ENCODE results near the gene CCDC57.

Gene CCDC57

GRCh38 chr17:82245134-82246039, 32.7 kb upstream of the CCDC57 start:
- no peaks in the 10 kb centered on the region for H3K9me3 ChIP-seq (ENCODE audit: control insufficient read depth, low read length)
- H3K4me1 ChIP-seq (ENCODE audit: control insufficient read depth, insufficient read depth, low read length, poor library complexity, severe bottlenecking) = peaks cover 35% of the 10 kb centered on the region
- WGBS, 2 experiments (ENCODE audit: insufficient coverage in 2 of 2) = 96 to 97% methylated on average over 39 to 47 of the region's 47 CpGs
- peaks cover 86% of the 10 kb centered on the region for H3K36me3 ChIP-seq (ENCODE audit: control insufficient read depth, insufficient read depth, low read length)
- H3K27ac ChIP-seq (ENCODE audit: low read depth, low read length, severe bottlenecking) = no peak overlapping the region
- no peak overlapping the region for H3K4me3 ChIP-seq (ENCODE audit: extremely low read depth, insufficient read depth, low read length, poor library complexity, severe bottlenecking)

- Histone ChIP-seq H3K4me1 (ENCODE audit: control insufficient read depth, insufficient read depth, low read length, poor library complexity, severe bottlenecking) (peaks cover 35% of the 10 kb centered on the region), H3K36me3 (ENCODE audit: control insufficient read depth, insufficient read depth, low read length) (peaks cover 86% of the 10 kb centered on the region), H3K4me3 (ENCODE audit: extremely low read depth, insufficient read depth, low read length, poor library complexity, severe bottlenecking) (no peak overlapping the region), H3K27ac (ENCODE audit: low read depth, low read length, severe bottlenecking) (no peak overlapping the region), H3K9me3 (ENCODE audit: control insufficient read depth, low read length) (no peaks in the 10 kb centered on the region)
- WGBS, 2 experiments (ENCODE audit: insufficient coverage in 2 of 2) = 93 to 94% methylated on average over 39 of the region's 39 CpGs
Measured at GRCh38 chr17:82244413-82245133, 31.9 kb upstream of the CCDC57 start.

DNA sequence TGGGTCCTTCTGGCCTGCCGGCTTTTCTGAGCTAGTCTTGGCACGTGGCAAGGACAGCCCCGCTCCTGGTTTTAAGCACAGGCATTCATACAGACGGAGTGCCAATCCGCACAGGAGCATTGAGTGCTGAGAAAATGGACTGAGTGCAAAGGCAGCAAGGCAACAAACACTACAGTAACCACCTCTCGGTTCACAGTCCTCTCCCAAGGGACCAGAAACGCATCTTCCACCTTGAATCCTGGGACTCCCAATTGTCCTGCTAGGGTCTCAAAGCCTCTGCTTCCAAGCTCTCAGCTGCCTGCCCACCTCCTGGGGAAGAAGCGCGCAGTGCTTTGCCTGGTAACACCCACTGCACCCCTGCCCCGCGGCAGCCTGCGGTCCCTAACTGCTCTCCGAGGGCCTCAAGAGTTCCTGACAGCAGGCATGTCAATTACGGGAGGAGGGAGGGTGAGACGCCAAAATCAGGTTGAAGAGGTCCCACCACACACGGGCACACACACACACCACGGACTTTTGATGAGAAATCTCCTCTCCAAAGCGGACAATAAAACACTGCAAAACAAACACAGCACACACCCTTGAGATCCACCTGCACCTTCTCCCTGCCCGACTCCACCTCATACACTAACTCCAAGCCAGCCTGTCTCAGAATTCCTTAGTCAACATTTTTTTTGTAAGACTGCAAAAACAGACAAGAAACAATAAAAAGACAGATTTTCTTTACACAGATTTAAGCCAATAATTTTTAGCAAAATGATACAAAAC, 31.2 kb upstream of the CCDC57 start:
- 97 to 98% methylated on average over 12 to 17 of the region's 19 CpGs for WGBS, 2 experiments (ENCODE audit: insufficient coverage in 2 of 2)
- Histone ChIP-seq H3K36me3 (ENCODE audit: control insufficient read depth, insufficient read depth, low read length) (peaks cover 84% of the 10 kb centered on the region), H3K4me1 (ENCODE audit: control insufficient read depth, insufficient read depth, low read length, poor library complexity, severe bottlenecking) (peaks cover 37% of the 10 kb centered on the region), H3K4me3 (ENCODE audit: extremely low read depth, insufficient read depth, low read length, poor library complexity, severe bottlenecking) (no peak overlapping the region), H3K9me3 (ENCODE audit: control insufficient read depth, low read length) (no peaks in the 10 kb centered on the region), H3K27ac (ENCODE audit: low read depth, low read length, severe bottlenecking) (peak overlapping the region; percentile 10)

GRCh38 chr17:82242977-82243647, 30.5 kb upstream of the CCDC57 start:
- Histone ChIP-seq H3K27ac (ENCODE audit: low read depth, low read length, severe bottlenecking) (peak overlapping the region; percentile 29), H3K4me1 (ENCODE audit: control insufficient read depth, insufficient read depth, low read length, poor library complexity, severe bottlenecking) (peaks cover 43% of the 10 kb centered on the region), H3K36me3 (ENCODE audit: control insufficient read depth, insufficient read depth, low read length) (peaks cover 83% of the 10 kb centered on the region), H3K9me3 (ENCODE audit: control insufficient read depth, low read length) (no peaks in the 10 kb centered on the region), H3K4me3 (ENCODE audit: extremely low read depth, insufficient read depth, low read length, poor library complexity, severe bottlenecking) (no peak overlapping the region)
- WGBS, 2 experiments (ENCODE audit: insufficient coverage in 2 of 2) = 96 to 97% methylated on average over 27 of the region's 29 CpGs

DNA sequence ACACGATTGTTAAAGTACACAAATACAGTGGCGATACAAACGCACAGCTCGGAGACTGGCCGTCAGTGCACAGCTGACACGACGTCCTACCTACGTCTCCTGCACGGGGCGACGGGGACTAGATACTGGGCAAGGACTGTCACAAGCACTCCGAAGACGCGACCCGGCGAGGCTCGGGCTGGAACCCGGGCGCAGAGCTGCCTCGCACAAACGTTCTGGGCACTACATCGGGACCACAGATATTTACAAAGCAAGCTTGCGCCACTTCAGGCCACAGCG, 30.0 kb upstream of the CCDC57 start:
- H3K9me3 ChIP-seq (ENCODE audit: control insufficient read depth, low read length) = no peaks in the 10 kb centered on the region
- no peak overlapping the region for H3K4me3 ChIP-seq (ENCODE audit: extremely low read depth, insufficient read depth, low read length, poor library complexity, severe bottlenecking)
- H3K4me1 ChIP-seq (ENCODE audit: control insufficient read depth, insufficient read depth, low read length, poor library complexity, severe bottlenecking) = peaks cover 43% of the 10 kb centered on the region
- 95 to 97% methylated on average over 24 of the region's 24 CpGs for WGBS, 2 experiments (ENCODE audit: insufficient coverage in 2 of 2)
- peaks cover 83% of the 10 kb centered on the region for H3K36me3 ChIP-seq (ENCODE audit: control insufficient read depth, insufficient read depth, low read length)
- H3K27ac ChIP-seq (ENCODE audit: low read depth, low read length, severe bottlenecking) = peak overlapping the region; percentile 62

DNA sequence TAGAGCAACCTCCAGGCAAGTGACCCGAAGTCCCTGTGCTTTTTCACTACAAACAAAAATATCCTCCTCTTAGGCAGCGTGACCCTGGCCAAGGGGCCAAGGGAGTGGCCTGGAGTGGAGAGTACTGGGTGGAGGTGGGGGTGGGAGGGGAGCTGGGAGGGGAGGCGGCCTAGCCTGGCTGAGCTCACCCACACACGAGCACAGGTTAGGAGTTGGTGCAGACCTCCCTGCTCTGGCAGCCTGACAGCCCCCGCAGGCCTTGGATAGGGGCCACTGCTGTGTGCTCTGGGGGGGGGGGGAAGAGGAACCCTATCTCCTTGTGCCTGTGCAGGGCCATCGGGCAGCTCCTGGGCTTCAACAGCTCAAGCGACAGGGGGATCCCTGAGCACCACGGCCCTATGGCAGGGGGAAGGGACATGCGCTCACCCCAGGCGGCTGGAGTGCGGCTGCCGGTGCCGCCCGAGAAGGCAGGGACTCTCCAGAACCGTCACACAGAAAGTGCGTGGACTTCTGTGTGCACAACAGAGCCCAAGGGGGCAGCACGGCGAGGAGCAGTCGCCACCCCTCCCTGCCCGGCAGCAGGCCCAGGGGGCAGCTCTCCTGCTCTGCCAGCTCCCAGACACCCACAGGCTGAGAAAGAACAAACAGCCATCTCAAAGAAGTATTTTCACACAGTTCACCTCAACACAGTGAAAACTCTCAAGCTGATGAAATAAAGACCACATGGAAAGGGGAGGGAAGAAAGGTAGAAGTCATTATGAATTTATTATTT, 29.5 kb upstream of the CCDC57 start:
- H3K36me3 ChIP-seq (ENCODE audit: control insufficient read depth, insufficient read depth, low read length) = peaks cover 79% of the 10 kb centered on the region
- WGBS, 2 experiments (ENCODE audit: insufficient coverage in 2 of 2) = 94 to 95% methylated on average over 8 to 14 of the region's 20 CpGs
- H3K27ac ChIP-seq (ENCODE audit: low read depth, low read length, severe bottlenecking) = peak overlapping the region; percentile 67
- no peaks in the 10 kb centered on the region for H3K9me3 ChIP-seq (ENCODE audit: control insufficient read depth, low read length)
- no peak overlapping the region for H3K4me3 ChIP-seq (ENCODE audit: extremely low read depth, insufficient read depth, low read length, poor library complexity, severe bottlenecking)
- peaks cover 38% of the 10 kb centered on the region for H3K4me1 ChIP-seq (ENCODE audit: control insufficient read depth, insufficient read depth, low read length, poor library complexity, severe bottlenecking)

DNA sequence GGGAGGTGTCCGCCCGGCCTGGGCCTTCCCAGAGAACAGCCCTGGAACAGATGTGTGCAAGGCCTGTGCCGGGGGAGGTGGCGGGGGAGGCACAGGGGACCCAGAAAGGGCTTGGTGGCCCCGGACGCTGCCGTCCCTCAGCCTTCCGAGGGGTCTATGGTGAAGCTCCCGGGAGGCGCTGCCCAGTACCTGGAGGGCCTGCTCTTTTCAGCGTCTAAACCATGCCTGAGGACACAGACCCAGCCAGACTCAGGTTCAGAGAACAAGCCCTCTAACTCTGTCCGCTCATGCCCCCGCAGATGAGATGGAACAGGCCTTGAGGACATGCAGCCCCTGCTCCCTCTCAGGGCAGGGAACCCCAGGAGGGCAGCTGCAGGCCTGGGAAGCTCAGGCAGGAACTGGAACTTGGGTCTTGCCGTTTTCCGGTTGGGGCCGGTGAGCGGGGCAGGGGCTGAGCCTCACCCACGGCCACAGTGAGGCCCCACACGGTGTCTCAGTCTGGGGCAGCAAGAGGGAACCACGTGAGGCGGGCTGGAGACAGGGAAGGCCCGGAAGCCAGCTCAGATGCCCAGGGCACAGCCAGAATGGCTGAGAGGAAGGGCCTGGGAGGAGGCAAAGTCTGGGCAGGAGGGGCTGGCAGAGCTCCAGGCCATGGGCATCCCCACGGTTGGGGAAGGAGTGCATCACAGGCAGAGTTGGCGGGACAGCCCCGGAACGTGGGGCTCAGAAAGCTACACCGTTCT, 28.7 kb upstream of the CCDC57 start:
- H3K36me3 ChIP-seq (ENCODE audit: control insufficient read depth, insufficient read depth, low read length) = peaks cover 79% of the 10 kb centered on the region
- no peak overlapping the region for H3K4me3 ChIP-seq (ENCODE audit: extremely low read depth, insufficient read depth, low read length, poor library complexity, severe bottlenecking)

DNA sequence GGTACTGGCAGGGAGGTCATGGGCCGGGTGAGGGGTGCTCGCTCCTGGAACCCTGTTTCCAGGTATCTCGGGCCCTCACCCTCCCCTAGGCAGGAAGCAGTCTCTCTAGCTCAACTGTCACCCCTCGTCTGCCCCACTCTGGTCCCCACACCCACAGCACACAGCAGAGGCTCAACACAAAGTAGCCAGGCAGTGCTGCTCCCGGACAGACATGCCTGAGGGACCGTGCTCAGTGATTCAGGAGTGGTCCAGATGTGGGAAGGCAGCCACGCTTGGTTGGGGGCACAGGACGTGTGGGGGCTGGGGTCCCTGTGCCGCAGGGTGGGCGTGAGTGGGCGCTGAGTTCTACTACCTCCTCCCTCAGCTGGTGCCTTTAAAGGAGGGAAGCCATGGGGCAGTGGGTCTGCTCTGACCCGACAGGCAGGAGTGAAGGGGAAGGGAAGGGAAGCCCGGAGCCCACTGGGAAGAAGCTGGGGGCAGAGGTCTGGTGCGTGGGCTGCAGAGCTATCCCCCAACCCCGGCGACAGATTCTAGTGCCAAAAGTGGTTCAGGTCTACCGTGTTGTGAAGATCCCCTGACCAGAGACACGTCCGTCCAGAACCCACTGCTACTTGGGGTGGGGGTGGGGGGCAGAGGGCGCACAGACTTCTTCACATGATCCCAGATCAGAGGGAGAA, 28.0 kb upstream of the CCDC57 start:
- H3K4me3 ChIP-seq (ENCODE audit: extremely low read depth, insufficient read depth, low read length, poor library complexity, severe bottlenecking) = no peak overlapping the region
- peaks cover 79% of the 10 kb centered on the region for H3K36me3 ChIP-seq (ENCODE audit: control insufficient read depth, insufficient read depth, low read length)
- H3K4me1 ChIP-seq (ENCODE audit: control insufficient read depth, insufficient read depth, low read length, poor library complexity, severe bottlenecking) = peaks cover 45% of the 10 kb centered on the region
- WGBS, 2 experiments (ENCODE audit: insufficient coverage in 2 of 2) = 95 to 96% methylated on average over 11 to 18 of the region's 20 CpGs
- peak overlapping the region; percentile 67 for H3K27ac ChIP-seq (ENCODE audit: low read depth, low read length, severe bottlenecking)
- no peaks in the 10 kb centered on the region for H3K9me3 ChIP-seq (ENCODE audit: control insufficient read depth, low read length)

More for the DNA sequence above, 28.7 kb upstream of the CCDC57 start:
- peaks cover 38% of the 10 kb centered on the region for H3K4me1 ChIP-seq (ENCODE audit: control insufficient read depth, insufficient read depth, low read length, poor library complexity, severe bottlenecking)
- 94 to 96% methylated on average over 19 to 24 of the region's 27 CpGs for WGBS, 2 experiments (ENCODE audit: insufficient coverage in 2 of 2)
- no peaks in the 10 kb centered on the region for H3K9me3 ChIP-seq (ENCODE audit: control insufficient read depth, low read length)
- H3K27ac ChIP-seq (ENCODE audit: low read depth, low read length, severe bottlenecking) = peak overlapping the region; percentile 67

DNA sequence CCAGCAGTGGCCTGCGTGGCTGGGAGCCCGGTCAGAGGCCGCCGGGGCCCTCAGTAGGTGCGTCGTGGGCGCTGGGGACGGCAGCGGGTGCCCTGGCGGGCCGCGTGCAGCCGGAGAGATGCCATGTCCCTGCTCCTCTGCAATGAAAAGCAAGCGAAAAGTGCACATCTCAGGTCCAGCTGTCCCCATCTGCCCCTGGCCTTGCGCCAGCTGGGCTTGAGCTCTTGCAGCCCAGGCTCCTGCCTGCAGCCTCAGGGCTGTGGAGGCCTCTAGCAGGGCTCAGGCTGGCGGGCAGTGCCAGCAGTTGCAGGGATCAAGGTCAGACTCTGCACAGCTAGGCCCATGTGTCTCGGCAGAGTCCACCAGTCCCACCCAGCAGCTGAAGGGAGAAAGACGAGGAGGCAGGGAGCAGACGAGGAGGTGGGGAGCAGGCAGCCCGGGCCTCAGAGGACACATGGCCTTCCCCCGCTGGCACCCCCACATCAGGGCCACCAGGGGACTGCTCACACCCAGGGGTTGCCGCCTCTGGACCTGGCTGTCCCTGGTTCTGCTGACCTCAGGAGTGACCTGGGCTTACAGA, 27.4 kb upstream of the CCDC57 start:
- no peak overlapping the region for H3K4me3 ChIP-seq (ENCODE audit: extremely low read depth, insufficient read depth, low read length, poor library complexity, severe bottlenecking)
- peak overlapping the region; percentile 29 for H3K27ac ChIP-seq (ENCODE audit: low read depth, low read length, severe bottlenecking)
- no peaks in the 10 kb centered on the region for H3K9me3 ChIP-seq (ENCODE audit: control insufficient read depth, low read length)
- H3K36me3 ChIP-seq (ENCODE audit: control insufficient read depth, insufficient read depth, low read length) = peaks cover 77% of the 10 kb centered on the region
- peaks cover 50% of the 10 kb centered on the region for H3K4me1 ChIP-seq (ENCODE audit: control insufficient read depth, insufficient read depth, low read length, poor library complexity, severe bottlenecking)
- WGBS, 2 experiments (ENCODE audit: insufficient coverage in 2 of 2) = 89 to 91% methylated on average over 21 to 22 of the region's 22 CpGs
